ENCODE data around the gene NBEA.

Gene NBEA

DNA sequence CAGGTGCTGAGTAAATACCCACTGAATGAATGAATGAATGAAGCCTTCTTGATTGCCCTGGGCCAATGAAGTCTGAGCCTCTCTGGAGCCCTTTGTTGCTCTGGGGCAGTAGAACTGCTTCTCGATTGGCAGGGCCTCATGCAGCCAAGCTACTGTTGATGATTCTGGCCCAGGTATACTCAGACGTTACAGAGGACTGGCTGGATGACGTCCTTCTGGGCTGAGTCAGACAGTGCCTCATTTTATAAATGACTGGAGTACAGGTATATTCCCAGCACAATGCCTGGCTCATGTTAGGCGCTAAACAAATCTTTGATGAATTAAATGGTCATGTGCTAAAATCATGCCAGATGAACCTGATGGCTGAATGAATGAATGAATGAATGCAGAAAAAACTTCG is 778.2 kb downstream of the NBEA start:
- DNase-seq, result no peak

DNA sequence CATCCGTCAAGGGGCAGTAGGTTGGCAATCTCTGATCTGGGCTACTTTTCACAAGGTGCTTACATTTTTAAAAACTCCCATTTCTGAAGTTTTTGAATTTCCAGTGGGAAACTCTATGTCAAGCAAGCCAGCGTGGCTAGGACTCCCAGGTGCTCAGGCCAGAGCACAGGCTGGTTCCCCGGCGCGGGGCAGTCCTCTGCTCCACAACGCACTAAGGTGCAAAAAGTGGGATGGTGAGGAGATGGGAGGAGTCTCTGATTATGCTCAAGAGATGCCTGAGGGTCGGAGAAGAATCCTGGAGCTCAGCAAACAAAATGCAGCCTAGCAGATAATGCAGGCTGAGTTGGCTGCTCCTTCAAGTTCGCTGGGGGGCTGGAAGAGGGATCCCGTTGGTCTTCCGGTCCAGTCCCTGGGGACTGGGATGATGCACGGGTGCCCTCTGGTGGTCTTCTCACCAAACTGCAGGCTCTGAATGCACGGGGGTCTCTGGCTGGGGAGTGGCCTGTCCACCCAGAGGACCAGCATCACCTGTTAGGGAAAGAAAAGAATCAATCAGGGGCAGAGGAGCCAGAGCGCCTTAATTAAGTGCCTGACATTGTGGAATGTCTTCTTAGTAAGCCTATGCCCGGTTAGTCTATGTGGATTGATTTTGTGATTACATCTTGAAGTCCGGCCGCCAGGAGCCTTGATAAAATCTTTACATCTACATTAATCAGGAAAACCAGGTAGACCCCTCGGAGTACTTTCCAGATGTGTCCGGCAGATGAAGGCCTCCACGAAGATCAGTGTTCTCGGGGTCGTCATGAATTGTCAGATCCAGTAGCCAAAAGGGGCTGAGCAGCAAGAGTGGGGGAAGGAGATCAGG is 778.9 kb downstream of the NBEA start:
- DNase-seq, result peak; percentile 31

Data from NCI-H1092 (cell line).